ENCODE results near the gene CCL18. TPM values are rescaled to one million over a fixed set of nuclear protein-coding genes. Genes with fewer than 3 reads are reported as not detected.
"Not testable (repeated sequence)": the region's sequence is repeated elsewhere in the genome, so short reads cannot be mapped to it uniquely, and the experiment has no call there.

CCL18 gene
- total RNA-seq, 1 donor from 2014 or later, result not detected

DNA sequence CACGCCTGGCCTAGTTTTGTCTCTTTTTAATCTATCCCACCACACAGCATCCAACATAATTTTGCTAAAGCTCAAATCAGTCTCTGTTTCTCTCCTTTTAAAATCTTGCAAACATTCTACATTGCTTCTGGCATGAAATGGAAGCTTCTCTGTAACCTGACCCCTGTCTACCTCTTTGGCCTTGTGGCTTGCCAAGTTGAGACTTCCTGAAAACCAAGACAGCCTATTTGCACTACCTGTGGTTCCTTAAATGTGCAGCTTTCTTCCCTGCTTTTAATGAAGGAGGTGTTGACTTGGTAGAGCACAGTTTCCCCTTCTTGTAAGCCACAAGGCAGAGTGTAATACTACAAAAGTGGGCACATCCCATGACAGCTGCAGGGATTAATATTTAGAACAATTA, 31.9 kb downstream of the CCL18 start:
- H3K4me1 ChIP-seq, result no peaks in the 10 kb centered on the region
- H3K27ac ChIP-seq, result no peak overlapping the region
- no peaks in the 10 kb centered on the region for H3K27me3 ChIP-seq
- intact Hi-C loops (cut with DNase I), result no loop called here
- no peaks in the 10 kb centered on the region for H3K9me3 ChIP-seq
- no peak overlapping the region for H3K4me3 ChIP-seq
- TF ChIP-seq POLR2A (IDR thresholded peaks at IDR 0.05), result no peak
- TF ChIP-seq, protein P1, sequence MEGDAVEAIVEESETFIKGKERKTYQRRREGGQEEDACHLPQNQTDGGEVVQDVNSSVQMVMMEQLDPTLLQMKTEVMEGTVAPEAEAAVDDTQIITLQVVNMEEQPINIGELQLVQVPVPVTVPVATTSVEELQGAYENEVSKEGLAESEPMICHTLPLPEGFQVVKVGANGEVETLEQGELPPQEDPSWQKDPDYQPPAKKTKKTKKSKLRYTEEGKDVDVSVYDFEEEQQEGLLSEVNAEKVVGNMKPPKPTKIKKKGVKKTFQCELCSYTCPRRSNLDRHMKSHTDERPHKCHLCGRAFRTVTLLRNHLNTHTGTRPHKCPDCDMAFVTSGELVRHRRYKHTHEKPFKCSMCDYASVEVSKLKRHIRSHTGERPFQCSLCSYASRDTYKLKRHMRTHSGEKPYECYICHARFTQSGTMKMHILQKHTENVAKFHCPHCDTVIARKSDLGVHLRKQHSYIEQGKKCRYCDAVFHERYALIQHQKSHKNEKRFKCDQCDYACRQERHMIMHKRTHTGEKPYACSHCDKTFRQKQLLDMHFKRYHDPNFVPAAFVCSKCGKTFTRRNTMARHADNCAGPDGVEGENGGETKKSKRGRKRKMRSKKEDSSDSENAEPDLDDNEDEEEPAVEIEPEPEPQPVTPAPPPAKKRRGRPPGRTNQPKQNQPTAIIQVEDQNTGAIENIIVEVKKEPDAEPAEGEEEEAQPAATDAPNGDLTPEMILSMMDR (IDR thresholded peaks at IDR 0.05), result no peak
- TF ChIP-seq POLR2AphosphoS5 (IDR thresholded peaks at IDR 0.05; ENCODE audit: insufficient read depth in 1 of 2, low read depth in 1 of 2), result no peak
- H3K36me3 ChIP-seq, result no peaks in the 10 kb centered on the region
- no peak for DNase-seq (ENCODE audit: extremely low spot score in 2 of 2)

DNA sequence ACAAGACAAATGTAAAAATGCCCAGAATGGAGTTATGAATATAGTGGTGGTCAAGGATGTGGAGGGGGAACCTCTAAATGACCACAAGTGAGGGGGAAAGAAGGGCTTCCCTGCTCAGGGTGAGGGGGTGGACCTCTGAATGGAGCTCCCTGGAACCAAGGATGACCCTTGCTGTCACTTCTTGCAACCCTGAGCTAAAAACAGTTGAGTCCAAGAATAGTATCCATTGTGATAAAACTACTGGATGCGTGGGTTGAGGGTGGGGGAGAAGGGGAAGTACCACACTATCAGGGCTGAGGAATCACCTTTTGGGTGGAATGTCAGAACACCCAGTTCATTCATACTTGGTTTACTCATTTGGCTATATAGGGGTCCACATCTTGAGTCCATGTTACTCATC, 34.9 kb downstream of the CCL18 start:
- H3K27ac ChIP-seq; DNase-seq (ENCODE audit: extremely low spot score in 2 of 2); H3K4me1 ChIP-seq; H3K36me3 ChIP-seq; H3K4me3 ChIP-seq; intact Hi-C loops (cut with DNase I); H3K9me3 ChIP-seq; H3K27me3 ChIP-seq: not testable (repeated sequence)

DNA sequence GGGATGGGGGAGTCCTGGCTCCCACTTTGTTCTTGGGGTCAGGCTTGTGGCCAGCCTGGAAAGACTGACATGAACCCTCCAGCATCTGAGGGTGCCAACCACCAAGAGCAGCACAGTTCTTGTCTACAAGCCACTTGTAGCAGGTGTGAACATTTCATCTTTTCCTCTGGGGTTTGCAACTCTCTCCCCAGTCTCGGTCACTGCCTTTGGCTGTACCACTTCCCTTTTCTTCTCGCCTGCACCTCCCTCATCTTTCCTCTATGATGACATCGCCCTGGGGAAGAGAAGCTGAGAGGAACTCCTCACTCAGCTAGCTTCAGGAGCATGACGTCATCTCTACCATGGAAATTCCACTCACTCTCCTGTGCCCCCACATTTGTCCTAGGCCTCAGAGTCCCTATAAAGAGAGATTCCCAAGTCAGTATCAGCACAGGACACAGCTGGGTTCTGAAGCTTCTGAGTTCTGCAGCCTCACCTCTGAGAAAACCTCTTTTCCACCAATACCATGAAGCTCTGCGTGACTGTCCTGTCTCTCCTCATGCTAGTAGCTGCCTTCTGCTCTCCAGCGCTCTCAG, 39.4 kb downstream of the CCL18 start, which contains the start of gene CCL4:
Gene CCL4, plus strand, starts transcription at position 427 of the 575 bp plus-strand sequence. Its CDS starts 79 bp downstream, at position 506.
- H3K27ac ChIP-seq; H3K27me3 ChIP-seq; H3K36me3 ChIP-seq; intact Hi-C loops (cut with DNase I); DNase-seq (ENCODE audit: extremely low spot score in 2 of 2); H3K4me1 ChIP-seq; H3K4me3 ChIP-seq; H3K9me3 ChIP-seq: not testable (repeated sequence)

DNA sequence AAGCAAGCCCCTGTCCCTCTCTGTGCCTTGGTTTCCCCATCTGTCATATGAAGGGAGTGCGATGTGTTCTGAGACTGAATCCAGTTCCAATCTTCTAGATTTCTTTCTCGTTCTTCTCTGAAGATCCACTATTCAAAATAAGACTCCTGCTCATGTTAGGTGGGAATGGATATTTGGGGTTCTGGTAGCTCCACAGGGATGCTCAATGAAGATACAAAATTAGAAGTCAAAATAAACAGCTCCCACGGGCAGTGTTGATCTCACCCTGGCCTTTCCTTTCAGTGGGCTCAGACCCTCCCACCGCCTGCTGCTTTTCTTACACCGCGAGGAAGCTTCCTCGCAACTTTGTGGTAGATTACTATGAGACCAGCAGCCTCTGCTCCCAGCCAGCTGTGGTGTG, 40.2 kb downstream of the CCL18 start:
- H3K4me3 ChIP-seq; H3K27me3 ChIP-seq; intact Hi-C loops (cut with DNase I); H3K9me3 ChIP-seq; H3K4me1 ChIP-seq; H3K36me3 ChIP-seq; DNase-seq (ENCODE audit: extremely low spot score in 2 of 2); H3K27ac ChIP-seq: not testable (repeated sequence)

GRCh38 chr17:36104701-36105181, 40.7 kb downstream of the CCL18 start:
- TF ChIP-seq, protein P1 (IDR thresholded peaks at IDR 0.05), result no peak
- TF ChIP-seq POLR2A (IDR thresholded peaks at IDR 0.05) (no peak), POLR2AphosphoS5 (IDR thresholded peaks at IDR 0.05; ENCODE audit: insufficient read depth in 1 of 2, low read depth in 1 of 2) (no peak)
- Histone ChIP-seq H3K36me3 (no peaks in the 10 kb centered on the region), H3K27ac (no peak overlapping the region), H3K4me3 (no peak overlapping the region), H3K27me3 (no peaks in the 10 kb centered on the region), H3K4me1 (no peaks in the 10 kb centered on the region), H3K9me3 (no peaks in the 10 kb centered on the region)
- DNase-seq (ENCODE audit: extremely low spot score in 2 of 2), result no peak
- intact Hi-C loops (cut with DNase I), result no loop called here

DNA sequence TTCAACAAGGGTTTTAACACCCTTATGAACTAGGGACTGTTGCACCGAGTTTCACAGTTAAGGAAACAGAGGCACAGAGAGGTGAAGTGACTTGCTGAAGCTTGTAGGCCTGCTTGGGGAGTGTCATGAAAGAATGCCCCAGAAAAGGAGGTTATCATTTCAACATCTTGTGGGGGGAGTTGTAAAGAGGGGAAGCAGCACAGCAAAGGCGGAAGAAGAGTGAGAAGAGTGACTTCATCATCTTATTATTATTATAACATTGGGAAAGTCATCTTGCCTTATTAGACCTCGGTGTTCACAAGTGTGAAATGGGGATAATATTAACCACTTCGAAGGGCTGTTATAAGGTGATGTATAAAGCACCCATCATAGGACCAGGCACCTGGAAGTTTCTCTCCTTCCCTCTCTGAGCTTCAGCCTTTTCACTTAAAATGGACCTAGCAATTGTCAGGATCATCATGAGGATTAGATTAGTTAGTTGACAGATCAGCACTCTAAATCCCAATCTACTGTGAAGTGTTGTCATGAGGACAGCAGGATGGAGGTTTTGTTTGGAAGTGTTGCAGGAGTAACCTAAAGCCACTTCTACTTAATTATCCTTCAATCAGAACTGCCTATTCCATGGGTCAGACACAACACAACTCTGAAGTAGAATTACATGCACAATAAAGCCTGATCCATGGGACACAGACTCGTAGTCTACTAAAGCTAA, 41.9 kb downstream of the CCL18 start:
- Histone ChIP-seq H3K4me3 (no peak overlapping the region), H3K4me1 (no peaks in the 10 kb centered on the region), H3K27ac (no peak overlapping the region), H3K27me3 (no peaks in the 10 kb centered on the region), H3K9me3 (no peaks in the 10 kb centered on the region), H3K36me3 (no peaks in the 10 kb centered on the region)
- DNase-seq (ENCODE audit: extremely low spot score in 2 of 2), result no peak
- intact Hi-C loops (cut with DNase I), result no loop called here
- TF ChIP-seq POLR2A (IDR thresholded peaks at IDR 0.05), result no peak
- TF ChIP-seq POLR2AphosphoS5 (IDR thresholded peaks at IDR 0.05; ENCODE audit: insufficient read depth in 1 of 2, low read depth in 1 of 2), result no peak
- TF ChIP-seq, protein P1 (IDR thresholded peaks at IDR 0.05), result no peak
